Mucosa of descending colon (tissue), 3 donors: ENCODE measurements around the gene EWSR1. TPM values are rescaled to one million over a fixed set of nuclear protein-coding genes. Genes with fewer than 3 reads are reported as not detected.
A peak's percentile ranks its signal among the peaks of the same experiment; 100 is the strongest.
"Not testable (repeated sequence)": the region's sequence is repeated elsewhere in the genome, so short reads cannot be mapped to it uniquely, and the experiment has no call there.

Source experiments
- ATAC-seq: fragments of 200-7000 bp; cut with Tn5 transposase; one replicate; pipeline ENCODE4 v1.9.1; 2020; ENCODE audit warnings: mild to moderate bottlenecking, moderate library complexity
- DNase-seq, 3 donors: peaks; one replicate each; pipeline ENCODE4 v3.0.0-alpha.2; 2020
- H3K36me3 ChIP-seq: fragments of 200-600 bp; one replicate; pipeline ENCODE4 v1.8.0; 2021; ENCODE audit warnings: low read depth, mild to moderate bottlenecking
- H3K4me1 ChIP-seq: fragments of 200-600 bp; one replicate; pipeline ENCODE4 v1.8.0; 2021; ENCODE audit warnings: low read depth, mild to moderate bottlenecking
- H3K4me3 ChIP-seq: fragments of 200-600 bp; one replicate; pipeline ENCODE4 v1.8.0; 2021; ENCODE audit warnings: mild to moderate bottlenecking
- H3K9me3 ChIP-seq: fragments of 200-600 bp; one replicate; pipeline ENCODE4 v1.8.0; 2021; ENCODE audit warnings: mild to moderate bottlenecking
- CTCF ChIP-seq: fragments of 200-600 bp; IDR thresholded peaks from one replicate; pipeline ENCODE4 v1.8.0; 2022; ENCODE audit warnings: antibody characterized with exemption, mild to moderate bottlenecking
- intact Hi-C, 2 donors: fragments of 100-400 bp; cut with DNase I in 1 of 2; cut with micrococcal nuclease in 1 of 2; formaldehyde crosslinking; loops; one replicate each; pipeline versions ENCODE4 v1.11.0 to v1.11.1; 2022; cut with DNase I, micrococcal nuclease
- total RNA-seq, 3 donors: library from RNA; stranded (reverse); fragmentation: NEBNext Ultra II Directional in 2 of 3; extraction: Animal tissue kit (Norgen Biotek cat#: 25700) in 2 of 3; gene quantifications; one replicate each; pipeline versions ENCODE4 v1.2.1 to v1.2.4, GENCODE V29; 2021 to 2023
- donor health status: DM: no; HTN: no; CAD: no; lungs with moderate emphysema.
- donor health status: DM: no; HTN: no; CAD: no.
- donor health status: DM: no; HTN: yes; CAD: no.

The EWSR1 gene
- total RNA-seq, 3 donors from 2014 or later, result 176 to 227 (median 179) TPM

GRCh38 chr22:29343313-29343805, 75.3 kb downstream of the EWSR1 start:
- no peak for TF ChIP-seq CTCF
- no peak overlapping the region for H3K4me3 ChIP-seq
- no peak for DNase-seq
- intact Hi-C loops, result no loop called here
- H3K36me3 ChIP-seq, result no peaks in the 10 kb centered on the region
- no peaks in the 10 kb centered on the region for H3K4me1 ChIP-seq
- H3K9me3 ChIP-seq, result no peaks in the 10 kb centered on the region
- ATAC-seq, result no peak

GRCh38 chr22:29344137-29344536, 76.1 kb downstream of the EWSR1 start:
- Histone ChIP-seq H3K4me1 (no peaks in the 10 kb centered on the region), H3K36me3 (no peaks in the 10 kb centered on the region)

GRCh38 chr22:29344889-29345288, 76.8 kb downstream of the EWSR1 start:
- H3K9me3 ChIP-seq, intact Hi-C loops, H3K36me3 ChIP-seq: not testable (repeated sequence)

More at GRCh38 chr22:29344137-29344536, 76.1 kb downstream of the EWSR1 start:
- ATAC-seq, result peak; percentile 9
- H3K4me3 ChIP-seq, result no peak overlapping the region
- no peak for DNase-seq
- no peak for TF ChIP-seq CTCF
- intact Hi-C loops, result no loop called here
- no peaks in the 10 kb centered on the region for H3K9me3 ChIP-seq

GRCh38 chr22:29345932-29346331, 77.9 kb downstream of the EWSR1 start:
- Histone ChIP-seq H3K4me3 (no peak overlapping the region), H3K36me3 (no peaks in the 10 kb centered on the region), H3K9me3 (no peaks in the 10 kb centered on the region), H3K4me1 (no peaks in the 10 kb centered on the region)
- intact Hi-C loops, result no loop called here
- DNase-seq, result no peak
- no peak for ATAC-seq
- no peak for TF ChIP-seq CTCF

More at GRCh38 chr22:29344889-29345288, 76.8 kb downstream of the EWSR1 start:
- ATAC-seq, H3K4me1 ChIP-seq, DNase-seq, H3K4me3 ChIP-seq: not testable (repeated sequence)

GRCh38 chr22:29346659-29347058, 78.6 kb downstream of the EWSR1 start:
- Histone ChIP-seq H3K4me3 (no peak overlapping the region), H3K36me3 (peaks cover 3% of the 10 kb centered on the region), H3K4me1 (no peaks in the 10 kb centered on the region), H3K9me3 (no peaks in the 10 kb centered on the region)
- DNase-seq (no peak), ATAC-seq (no peak)
- no peak for TF ChIP-seq CTCF
- intact Hi-C loops, result no loop called here

GRCh38 chr22:29348041-29348440, 80.0 kb downstream of the EWSR1 start:
- no peaks in the 10 kb centered on the region for H3K9me3 ChIP-seq
- peaks cover 3% of the 10 kb centered on the region for H3K36me3 ChIP-seq
- TF ChIP-seq CTCF, result no peak
- DNase-seq, result no peak
- intact Hi-C loops, result no loop called here
- H3K4me1 ChIP-seq, result no peaks in the 10 kb centered on the region
- no peak for ATAC-seq
- H3K4me3 ChIP-seq, result no peak overlapping the region
